ENCODE data around the gene ARFGEF3.

DNA sequence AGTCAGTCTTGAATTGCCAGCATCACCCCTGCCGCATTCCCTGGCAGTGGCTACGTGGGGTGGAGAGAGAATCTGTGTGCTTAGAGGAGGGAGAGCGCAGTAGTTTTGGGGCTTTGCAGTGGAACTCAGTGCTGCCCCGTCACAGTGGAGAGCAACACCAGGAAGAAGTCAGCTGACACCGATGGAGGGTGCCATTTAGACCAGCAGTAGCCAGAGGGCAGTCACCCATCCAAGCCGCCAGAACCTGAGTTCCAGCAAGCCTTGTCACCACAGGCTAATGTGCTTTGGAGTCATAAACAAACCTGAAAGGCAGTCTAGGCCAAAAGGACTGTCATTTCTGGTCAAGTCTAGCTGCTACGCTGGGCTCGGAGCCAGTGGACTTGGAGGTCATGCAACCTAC, 32.5 kb upstream of the ARFGEF3 start:
- TF ChIP-seq EZH2 (IDR thresholded peaks at IDR 0.05): no peak
- TF ChIP-seq, protein P1, sequence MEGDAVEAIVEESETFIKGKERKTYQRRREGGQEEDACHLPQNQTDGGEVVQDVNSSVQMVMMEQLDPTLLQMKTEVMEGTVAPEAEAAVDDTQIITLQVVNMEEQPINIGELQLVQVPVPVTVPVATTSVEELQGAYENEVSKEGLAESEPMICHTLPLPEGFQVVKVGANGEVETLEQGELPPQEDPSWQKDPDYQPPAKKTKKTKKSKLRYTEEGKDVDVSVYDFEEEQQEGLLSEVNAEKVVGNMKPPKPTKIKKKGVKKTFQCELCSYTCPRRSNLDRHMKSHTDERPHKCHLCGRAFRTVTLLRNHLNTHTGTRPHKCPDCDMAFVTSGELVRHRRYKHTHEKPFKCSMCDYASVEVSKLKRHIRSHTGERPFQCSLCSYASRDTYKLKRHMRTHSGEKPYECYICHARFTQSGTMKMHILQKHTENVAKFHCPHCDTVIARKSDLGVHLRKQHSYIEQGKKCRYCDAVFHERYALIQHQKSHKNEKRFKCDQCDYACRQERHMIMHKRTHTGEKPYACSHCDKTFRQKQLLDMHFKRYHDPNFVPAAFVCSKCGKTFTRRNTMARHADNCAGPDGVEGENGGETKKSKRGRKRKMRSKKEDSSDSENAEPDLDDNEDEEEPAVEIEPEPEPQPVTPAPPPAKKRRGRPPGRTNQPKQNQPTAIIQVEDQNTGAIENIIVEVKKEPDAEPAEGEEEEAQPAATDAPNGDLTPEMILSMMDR (IDR thresholded peaks at IDR 0.05): no peak
